ENCODE results near the gene CDC25B.

CDC25B gene

GRCh38 chr20:3764659-3765058, 31.5 kb upstream of the CDC25B start:
- DNase-seq = no peak

- peak; percentile 52 for DNase-seq
Measured at GRCh38 chr20:3765171-3765882, 30.8 kb upstream of the CDC25B start.

DNA sequence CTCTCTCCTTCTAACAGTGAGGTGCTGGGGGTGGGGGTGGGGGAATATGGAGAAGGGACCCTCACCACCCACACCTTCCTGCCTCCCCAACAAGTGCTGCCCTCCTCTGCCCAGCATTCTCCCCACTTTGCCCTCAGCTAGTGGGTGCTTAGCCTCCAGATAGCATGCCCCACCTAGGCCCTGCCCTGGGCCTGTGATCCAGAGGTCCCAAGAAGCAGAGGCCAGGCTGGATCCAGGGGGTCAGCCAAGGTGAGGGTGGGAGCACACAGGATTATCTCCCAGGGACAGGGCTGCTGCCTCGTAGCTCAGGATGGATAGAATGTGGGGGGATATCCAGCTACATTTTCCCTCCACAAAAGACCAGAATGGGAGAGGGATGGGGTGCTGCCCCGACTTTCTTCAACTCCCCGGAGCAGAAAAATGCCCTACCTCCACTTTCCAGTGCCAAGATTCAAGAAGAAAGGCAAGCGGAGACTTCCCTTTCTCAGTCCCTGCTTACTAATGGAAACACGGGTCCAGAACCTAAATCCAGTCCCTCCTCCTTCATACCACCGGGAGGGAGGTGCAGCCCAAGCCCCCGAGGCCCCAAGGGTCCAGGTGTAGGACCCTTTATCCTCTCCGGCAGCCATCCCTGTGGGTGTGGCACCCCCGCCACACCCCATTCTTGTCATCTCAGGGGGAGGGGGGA, 29.5 kb upstream of the CDC25B start:
- no peak for DNase-seq

DNA sequence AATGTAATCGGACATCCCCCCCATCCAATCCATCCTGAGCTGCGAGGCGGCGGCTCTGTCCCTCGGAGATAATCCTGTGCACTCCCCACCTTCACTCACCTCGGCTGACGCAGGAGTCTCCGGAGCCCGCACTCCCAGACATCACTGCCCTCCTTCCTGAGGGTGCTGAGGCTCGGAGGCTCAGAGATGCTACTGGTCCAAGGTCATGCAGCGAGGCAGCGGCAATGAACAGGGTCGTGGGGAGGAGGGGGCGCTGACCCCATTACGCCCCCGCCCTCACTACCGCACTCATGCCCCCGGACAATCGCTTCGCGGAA, 29.0 kb upstream of the CDC25B start:
- DNase-seq = peak; percentile 49

- peak; percentile 100 for DNase-seq
Measured at GRCh38 chr20:3767427-3768341, 28.4 kb upstream of the CDC25B start, which contains the start of gene ADISSP. Gene ADISSP, minus strand, starts transcription at chr20:3767753. Its CDS starts 7,653 bp downstream, at chr20:3760100.

GRCh38 chr20:3768342-3769130, 27.6 kb upstream of the CDC25B start:
- DNase-seq = peak; percentile 94

DNA sequence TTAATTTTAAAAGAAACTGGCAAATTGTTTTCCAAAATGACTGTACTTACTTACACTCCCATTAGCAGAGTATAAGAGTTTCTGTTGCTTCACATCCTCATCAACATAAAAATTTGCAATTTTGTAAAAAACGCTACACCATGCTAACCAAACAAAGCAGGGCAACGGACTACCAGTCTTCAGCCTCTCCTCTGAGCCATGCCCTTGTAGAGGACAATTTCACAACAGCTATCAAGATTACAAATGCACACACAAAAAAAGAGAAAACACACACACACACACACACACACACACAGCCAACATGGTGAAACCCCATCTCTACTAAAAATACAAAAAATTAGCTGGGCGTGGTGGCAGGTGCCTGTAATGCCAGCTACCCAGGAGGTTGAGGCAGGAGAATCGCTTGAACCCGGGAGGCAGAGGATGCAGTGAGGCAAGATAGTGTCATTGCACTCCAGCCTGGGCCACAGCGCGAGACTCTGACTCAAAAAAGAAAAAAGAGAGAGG, 24.5 kb upstream of the CDC25B start:
- no peak for DNase-seq

GRCh38 chr20:3775457-3776108, 20.5 kb upstream of the CDC25B start:
- no peak for DNase-seq

GRCh38 chr20:3777381-3777715, 18.8 kb upstream of the CDC25B start:
- DNase-seq = no peak

DNA sequence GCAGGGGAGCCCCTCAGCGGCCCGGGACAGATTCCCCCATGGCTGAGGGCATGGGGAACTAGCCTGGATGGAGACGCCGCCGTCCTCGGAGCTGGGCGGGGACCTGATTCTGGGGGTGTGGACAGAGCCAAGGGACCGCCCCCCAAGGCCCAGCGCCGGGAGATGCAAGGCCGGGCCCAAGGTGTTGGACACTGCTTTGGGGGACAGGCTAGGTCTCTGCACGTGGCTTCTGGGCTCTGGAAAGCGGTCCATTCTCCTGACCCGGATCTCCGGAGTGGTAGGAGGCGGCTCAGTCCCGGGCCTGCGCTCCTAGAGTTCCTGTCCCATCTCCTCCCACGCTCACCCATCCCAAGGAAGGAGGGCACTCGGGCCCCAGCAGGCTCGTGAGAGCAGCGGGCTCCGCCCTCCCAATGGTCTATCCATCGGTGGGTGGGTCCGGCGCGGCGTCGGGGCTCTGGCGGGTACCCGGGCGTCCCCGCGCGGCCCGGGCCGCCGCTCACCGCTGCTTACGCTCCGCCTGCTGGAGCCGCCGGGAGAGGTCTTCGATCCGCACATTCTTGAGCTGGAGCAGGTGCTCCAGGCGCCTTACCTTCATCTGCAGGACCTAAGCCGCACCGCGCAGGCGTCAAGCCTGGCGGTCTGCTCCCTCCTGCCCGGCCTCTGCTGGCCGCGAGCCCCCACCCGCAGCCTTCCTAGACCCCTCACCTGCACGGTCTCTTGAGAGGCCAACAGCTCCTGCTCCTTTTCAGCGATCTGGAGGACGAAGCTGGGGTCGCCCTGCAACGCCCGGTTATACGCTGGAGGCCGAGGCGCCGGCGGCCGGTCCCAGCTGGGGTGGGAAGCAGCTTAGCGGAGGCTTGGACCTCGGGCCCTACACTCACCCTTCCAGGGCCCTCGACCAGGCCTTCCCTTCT, 18.1 kb upstream of the CDC25B start:
- peak; percentile 65 for DNase-seq

- peak; percentile 20 for DNase-seq
Measured at GRCh38 chr20:3778976-3779375, 17.1 kb upstream of the CDC25B start.

GRCh38 chr20:3781153-3781910, 14.8 kb upstream of the CDC25B start, which contains the start of gene SPEF1:
Gene SPEF1, minus strand, starts transcription at chr20:3781448. Its CDS starts 161 bp downstream, at chr20:3781287.
- DNase-seq = peak; percentile 97

DNA sequence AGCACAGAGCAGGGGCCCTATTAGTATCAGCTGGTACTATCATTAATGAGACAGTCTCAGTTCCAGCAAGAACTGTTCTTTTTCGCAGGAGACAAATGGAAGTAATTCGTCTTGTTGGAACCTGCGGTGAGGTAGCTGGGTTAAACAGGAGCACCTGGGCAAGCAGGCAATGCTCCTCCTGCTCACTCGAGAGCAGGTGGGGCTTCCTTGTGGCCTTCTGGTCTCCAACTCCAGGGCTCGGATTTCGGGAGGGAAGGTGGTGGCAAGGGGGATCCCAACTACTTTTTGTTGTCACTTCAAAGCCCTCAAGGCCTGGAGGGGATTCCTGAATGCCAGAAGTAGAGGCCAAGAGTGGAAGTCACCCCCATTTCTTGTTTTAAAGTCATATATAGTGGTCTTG, 13.5 kb upstream of the CDC25B start:
- DNase-seq = peak; percentile 48

- DNase-seq = no peak
Measured at GRCh38 chr20:3783068-3783489, 13.0 kb upstream of the CDC25B start.

DNA sequence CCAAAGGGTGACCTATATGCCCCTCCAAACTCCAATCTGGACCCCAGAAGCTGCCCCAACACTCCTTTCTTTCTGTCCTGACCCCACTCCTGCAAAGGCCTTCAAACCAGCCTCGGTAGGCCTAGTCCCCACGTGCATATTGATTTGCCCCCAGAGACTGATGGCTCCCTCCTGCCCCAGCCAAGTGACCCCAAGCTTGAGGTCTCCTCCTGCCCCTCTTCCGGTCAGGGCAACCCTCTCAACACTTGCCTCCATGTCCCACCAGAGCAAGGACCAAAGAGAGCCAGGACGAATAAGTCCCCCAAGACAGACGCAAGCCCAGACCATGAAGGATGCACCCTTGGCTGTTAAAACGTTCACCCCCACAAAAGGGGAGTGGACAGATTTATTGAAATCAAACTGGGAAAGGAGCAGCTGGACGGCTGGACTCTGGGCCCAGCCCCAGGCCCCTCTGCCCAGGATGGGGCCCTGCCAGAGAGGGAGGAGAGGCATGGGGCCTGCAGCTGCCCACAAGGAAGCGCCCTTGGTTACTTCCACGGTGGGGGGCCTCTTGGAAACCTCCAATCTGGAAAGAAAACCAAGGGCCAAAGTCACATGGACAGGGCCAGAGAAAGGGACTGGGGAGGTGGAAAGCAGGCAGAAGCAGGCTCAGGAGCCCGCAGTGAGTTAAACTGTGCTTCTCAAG, 12.5 kb upstream of the CDC25B start:
- peak; percentile 24 for DNase-seq

- no peak for DNase-seq
Measured at GRCh38 chr20:3784216-3784853, 11.8 kb upstream of the CDC25B start.

DNA sequence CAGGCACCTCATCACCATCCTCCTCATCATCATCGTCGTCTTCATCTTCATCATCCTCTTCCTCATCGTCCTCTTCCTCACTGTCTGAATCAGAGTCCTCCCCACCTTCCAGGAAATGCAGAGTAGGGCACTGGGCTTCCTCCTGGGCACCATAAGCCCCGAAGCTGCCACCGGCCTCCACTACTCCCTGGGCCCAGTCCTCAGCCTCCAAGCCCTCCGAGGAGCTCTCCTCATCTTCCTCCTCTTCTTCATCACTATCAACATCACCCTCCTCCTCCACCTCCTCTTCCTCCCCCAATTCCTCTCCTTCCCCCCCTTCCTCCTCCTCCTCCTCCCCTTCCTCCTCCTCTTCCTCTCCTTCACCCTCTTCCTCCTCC, 11.3 kb upstream of the CDC25B start:
- DNase-seq = no peak

DNA sequence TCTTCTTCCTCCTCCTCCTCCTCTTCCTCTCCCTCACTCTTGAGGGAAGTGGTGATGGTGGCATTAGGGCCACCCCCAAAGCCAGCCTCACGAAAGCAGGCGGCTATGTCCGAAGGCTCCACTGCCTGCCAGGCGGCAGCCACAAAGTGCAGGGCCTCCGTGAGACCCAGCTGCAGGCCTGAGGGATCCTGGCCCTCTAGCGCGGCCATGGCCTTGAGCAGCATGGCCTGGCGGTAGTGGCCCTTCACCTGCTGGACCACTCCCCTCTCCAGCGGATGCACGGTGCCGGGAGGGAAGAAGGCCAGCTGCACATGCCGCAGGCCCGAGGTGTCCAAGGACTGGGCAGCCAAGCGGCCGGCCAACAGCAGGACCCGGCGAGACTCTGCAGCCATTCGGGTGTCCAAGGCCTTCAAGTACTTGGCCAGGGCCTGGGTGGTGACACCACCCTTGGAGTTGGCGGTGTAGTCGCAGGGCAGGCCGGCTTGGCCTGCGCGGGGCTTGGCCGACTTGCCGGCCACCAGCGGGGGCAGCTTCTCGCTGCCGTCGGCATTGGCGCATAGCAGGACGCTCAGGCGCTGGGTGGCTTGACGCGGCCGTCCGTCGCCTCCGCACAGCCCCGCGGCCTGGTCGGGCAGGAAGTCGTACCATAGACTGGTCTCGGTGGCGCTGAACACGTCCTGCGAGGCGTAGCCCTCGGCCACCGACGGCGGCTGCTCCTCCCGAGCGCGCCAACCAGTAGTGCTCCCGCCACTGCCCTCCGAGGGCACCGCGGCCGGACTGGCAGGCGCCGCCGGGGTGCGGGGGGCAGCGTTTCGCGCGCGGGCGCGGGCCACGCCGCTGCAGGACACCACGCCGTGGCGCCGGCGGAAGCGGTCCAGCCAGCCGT, 10.6 kb upstream of the CDC25B start:
- peak; percentile 74 for DNase-seq
